ENCODE data around the gene CIB2.
A peak's percentile ranks its signal among the peaks of the same experiment; 100 is the strongest.

The CIB2 gene

GRCh38 chr15:78079298-78080087, 51.8 kb downstream of the CIB2 start:
- DNase-seq (ENCODE audit: insufficient read length, low spot score) (no peak), FAIRE-seq (no peak)
- TF ChIP-seq POLR2A (IDR thresholded peaks at IDR 0.05; ENCODE audit: low read depth, low read length) = no peak

DNA sequence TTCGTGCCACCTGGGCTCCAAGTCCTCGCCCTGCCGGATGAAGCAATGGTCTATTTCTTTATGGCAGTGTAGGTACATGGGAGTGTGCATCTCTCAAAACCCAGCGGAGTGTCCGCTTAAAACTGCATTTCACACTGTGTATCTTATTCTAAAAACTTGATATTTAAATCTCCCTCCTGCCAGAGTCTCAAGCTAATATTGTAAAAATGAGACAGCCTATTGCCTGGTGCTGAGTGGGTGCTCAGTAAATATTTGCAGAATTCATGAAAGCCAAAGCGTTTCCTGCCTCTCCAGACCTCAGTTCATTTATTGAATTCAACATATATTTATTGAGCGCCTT, 53.4 kb downstream of the CIB2 start:
- no peak for FAIRE-seq
- TF ChIP-seq POLR2A (IDR thresholded peaks at IDR 0.05; ENCODE audit: low read depth, low read length) = no peak
- no peak for DNase-seq (ENCODE audit: insufficient read length, low spot score)

- FAIRE-seq (no peak), DNase-seq (ENCODE audit: insufficient read length, low spot score) (no peak)
- peak; percentile 42 for TF ChIP-seq POLR2A (IDR thresholded peaks at IDR 0.05; ENCODE audit: low read depth, low read length)
Measured at GRCh38 chr15:78077053-78077870, 54.0 kb downstream of the CIB2 start, which contains the start of gene TBC1D2B. Gene TBC1D2B, minus strand, starts transcription at chr15:78077711. Its CDS starts 59 bp downstream, at chr15:78077652.

GRCh38 chr15:78076231-78077052, 54.8 kb downstream of the CIB2 start:
- DNase-seq (ENCODE audit: insufficient read length, low spot score) (no peak), FAIRE-seq (no peak)
- no peak for TF ChIP-seq POLR2A (IDR thresholded peaks at IDR 0.05; ENCODE audit: low read depth, low read length)

DNA sequence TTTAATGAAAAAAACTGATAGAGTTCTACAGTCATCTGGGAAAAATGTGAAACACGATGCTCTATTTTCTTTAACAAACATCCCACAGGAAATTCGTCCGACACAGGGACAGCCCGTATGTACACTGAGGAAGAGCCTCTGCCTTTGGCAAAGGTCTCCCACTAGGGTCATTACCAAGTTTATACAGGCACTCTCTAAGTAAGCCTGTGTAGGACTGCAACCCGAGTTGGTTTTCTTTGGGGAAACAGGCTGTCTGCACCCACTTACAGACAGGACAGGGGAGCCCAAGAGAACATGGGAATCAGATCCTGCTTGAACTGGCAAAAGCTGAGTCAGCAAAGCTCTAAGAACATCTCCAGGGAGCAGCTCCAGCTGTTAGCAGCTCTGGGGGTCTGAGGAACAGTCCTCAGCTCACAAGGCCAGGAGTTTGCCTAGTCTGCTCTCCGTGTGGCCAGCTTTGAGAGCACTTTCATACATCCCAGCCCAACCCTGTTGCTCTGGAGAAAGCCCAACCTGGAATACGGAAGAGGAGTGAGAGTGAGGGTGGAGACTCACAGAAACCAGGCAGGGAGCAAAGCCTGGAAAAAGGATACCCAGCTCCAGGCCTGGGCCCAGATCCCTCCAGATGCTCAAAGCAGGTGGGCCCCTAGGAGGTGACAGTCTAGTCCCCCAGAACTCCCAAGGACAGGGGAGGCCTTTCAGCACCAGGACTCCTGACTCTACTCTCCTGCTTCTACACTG, 55.6 kb downstream of the CIB2 start:
- FAIRE-seq = no peak
- peak; percentile 19; the same call in 1 of the 2 replicates for TF ChIP-seq POLR2A (IDR thresholded peaks at IDR 0.05; ENCODE audit: low read depth, low read length)

DNA sequence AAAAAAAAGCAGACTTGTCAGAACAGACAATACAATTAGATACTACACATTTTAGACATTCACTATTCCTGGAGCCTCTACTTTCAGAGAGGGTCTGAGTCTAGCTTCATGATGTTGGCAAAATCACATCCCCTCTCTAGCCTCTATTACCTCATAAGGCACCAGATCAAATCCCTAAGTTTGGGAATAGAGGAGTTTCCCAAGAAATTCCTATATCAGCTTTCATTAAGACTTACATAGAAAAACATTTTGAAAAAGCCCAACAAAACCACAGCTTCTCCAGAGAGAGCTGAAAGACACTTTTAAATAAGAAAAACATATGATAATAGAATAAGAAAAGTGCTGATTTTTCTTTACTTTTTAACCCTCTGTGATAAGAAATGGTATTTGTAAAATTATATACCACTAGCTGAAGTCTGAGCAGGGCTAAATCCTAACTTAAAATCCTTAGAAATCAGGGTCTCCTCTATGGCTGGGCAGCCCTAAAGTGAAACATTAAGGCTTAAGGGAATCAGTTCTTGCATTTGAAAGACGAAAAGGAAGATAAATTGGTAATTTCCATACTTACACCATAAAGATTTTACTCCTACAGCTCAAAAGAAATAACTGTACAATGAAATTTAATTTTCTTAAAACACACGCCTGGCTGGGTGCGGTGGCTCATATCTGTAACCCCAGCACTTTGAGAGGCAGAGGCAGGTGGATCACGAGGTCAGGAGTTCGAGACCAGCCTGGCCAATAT, 58.0 kb downstream of the CIB2 start:
- no peak for TF ChIP-seq POLR2A (IDR thresholded peaks at IDR 0.05; ENCODE audit: low read depth, low read length)
- FAIRE-seq (no peak), DNase-seq (ENCODE audit: insufficient read length, low spot score) (no peak)

More for the DNA sequence above, 55.6 kb downstream of the CIB2 start:
- no peak for DNase-seq (ENCODE audit: insufficient read length, low spot score)

DNA sequence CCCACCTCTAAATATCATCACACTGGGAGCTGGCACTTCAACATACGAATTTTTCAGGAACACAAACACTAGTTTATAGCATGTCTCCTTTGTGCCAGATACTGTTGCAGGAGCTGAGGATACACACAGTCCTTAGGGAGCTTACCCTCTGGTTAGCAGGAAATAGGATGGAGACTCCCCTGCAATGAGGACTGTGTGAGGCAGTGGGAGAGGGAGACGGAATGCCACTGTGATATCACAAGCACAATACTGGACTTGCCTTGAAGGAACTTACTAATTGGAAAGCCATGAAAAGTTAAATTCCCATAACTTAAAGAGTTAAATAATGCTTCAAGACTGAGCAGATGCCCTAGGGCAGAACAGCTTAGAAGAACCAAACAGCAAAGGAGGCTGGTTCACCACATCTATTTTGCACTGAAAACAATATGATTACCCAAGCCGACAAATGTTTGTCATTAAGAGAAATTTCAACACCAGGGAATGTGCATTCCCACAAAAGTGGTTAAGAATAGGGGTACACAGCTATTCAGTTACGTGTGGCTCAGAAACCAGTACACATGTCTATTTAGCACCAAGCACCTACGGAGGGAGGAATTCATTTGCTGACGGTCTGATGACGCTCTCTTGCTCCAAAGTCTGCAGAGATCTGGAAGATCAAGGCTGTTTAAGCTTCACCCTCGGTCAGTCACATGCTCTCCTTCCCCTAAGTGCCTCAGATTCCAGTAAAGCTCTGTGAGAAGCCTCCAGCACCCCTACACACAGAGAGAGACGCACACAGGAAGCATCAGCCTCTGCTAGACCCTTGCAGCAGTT, 59.0 kb downstream of the CIB2 start:
- DNase-seq (ENCODE audit: insufficient read length, low spot score) (no peak), FAIRE-seq (no peak)
- no peak for TF ChIP-seq POLR2A (IDR thresholded peaks at IDR 0.05; ENCODE audit: low read depth, low read length)

- FAIRE-seq (no peak), DNase-seq (ENCODE audit: insufficient read length, low spot score) (no peak)
- TF ChIP-seq POLR2A (IDR thresholded peaks at IDR 0.05; ENCODE audit: low read depth, low read length) = no peak
Measured at GRCh38 chr15:78071383-78071782, 59.9 kb downstream of the CIB2 start.

- no peak for FAIRE-seq
- TF ChIP-seq POLR2A (IDR thresholded peaks at IDR 0.05; ENCODE audit: low read depth, low read length) = no peak
- no peak for DNase-seq (ENCODE audit: insufficient read length, low spot score)
Measured at GRCh38 chr15:78070049-78070700, 61.1 kb downstream of the CIB2 start.

DNA sequence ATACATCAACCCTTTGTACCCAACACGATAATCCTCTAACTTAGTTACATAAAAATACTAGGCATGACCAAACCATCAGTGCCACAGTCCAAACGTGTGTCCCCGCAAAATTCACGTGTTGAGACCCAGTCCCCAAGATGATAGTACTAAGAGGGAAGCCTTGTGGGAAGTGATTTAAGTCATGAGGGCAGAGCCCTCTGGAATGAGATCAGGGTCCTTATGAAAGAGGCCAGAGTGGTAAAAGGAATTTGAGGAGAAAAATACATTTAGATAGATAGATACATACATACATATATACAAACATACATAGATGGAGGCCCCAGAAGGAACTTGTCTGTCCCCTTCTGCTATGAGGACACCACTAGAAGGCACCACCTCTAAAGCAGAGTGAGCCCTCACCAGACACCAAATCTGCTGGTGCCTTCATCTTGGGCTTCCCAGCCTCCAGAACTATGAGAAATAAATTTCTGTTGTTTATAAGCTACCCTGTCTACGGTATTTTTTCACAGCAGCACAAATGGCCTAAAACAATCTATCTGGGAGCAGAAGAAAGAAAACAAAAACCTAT, 61.7 kb downstream of the CIB2 start:
- no peak for FAIRE-seq
- TF ChIP-seq POLR2A (IDR thresholded peaks at IDR 0.05; ENCODE audit: low read depth, low read length) = no peak
- DNase-seq (ENCODE audit: insufficient read length, low spot score) = no peak

- DNase-seq (ENCODE audit: insufficient read length, low spot score) = no peak
- no peak for FAIRE-seq
- TF ChIP-seq POLR2A (IDR thresholded peaks at IDR 0.05; ENCODE audit: low read depth, low read length) = no peak
Measured at GRCh38 chr15:78069052-78069414, 62.2 kb downstream of the CIB2 start.
